Upper lobe of left lung (tissue), 6 donors: ENCODE results near the gene C14orf93. TPM values are rescaled to one million over a fixed set of nuclear protein-coding genes. Genes with fewer than 3 reads are reported as not detected.
"Not testable (repeated sequence)": the region's sequence is repeated elsewhere in the genome, so short reads cannot be mapped to it uniquely, and the experiment has no call there.

ENCODE experiments used
- ATAC-seq, 2 donors: fragments of 200-7000 bp; cut with Tn5 transposase; one replicate each; pipeline ENCODE4 v1.9.1; 2022; ENCODE audit warnings: mild to moderate bottlenecking in 2 of 2, moderate library complexity in 2 of 2; ENCODE audit not compliant: low FRiP score in 2 of 2
- DNase-seq, 2 donors: peaks; one replicate each; pipeline ENCODE4 v3.0.0-alpha.2; 2019 to 2020
- H3K27ac ChIP-seq, 4 donors: fragments of 200-600 bp; sonication (generic); one replicate each; pipeline ENCODE4 v1.5.1; 2016 to 2019
- H3K27me3 ChIP-seq, 4 donors: fragments of 200-600 bp; sonication (generic); one replicate each; pipeline ENCODE4 v1.5.1; 2017 to 2019
- H3K36me3 ChIP-seq, 4 donors: fragments of 200-600 bp; sonication (generic); one replicate each; pipeline ENCODE4 v1.5.1; 2016 to 2019
- H3K4me1 ChIP-seq, 4 donors: fragments of 200-600 bp; sonication (generic); one replicate each; pipeline ENCODE4 v1.5.1; 2018 to 2019
- H3K4me3 ChIP-seq, 4 donors: fragments of 200-600 bp; sonication (generic); one replicate each; pipeline ENCODE4 v1.5.1; 2017 to 2019; ENCODE audit warnings: mild to moderate bottlenecking in 2 of 4, moderate library complexity in 1 of 4
- H3K9me3 ChIP-seq, 4 donors: fragments of 200-600 bp; sonication (generic); one replicate each; pipeline ENCODE4 v1.5.1; 2018 to 2019
- EP300 ChIP-seq, 4 donors: sonication (generic); formaldehyde crosslinking; IDR thresholded peaks; one replicate each; pipeline ENCODE4 v1.5.1; 2017; ENCODE audit warnings: antibody characterized with exemption in 4 of 4, control low read depth in 2 of 4
- POLR2A ChIP-seq, 4 donors: fragments of 450-650 bp; IDR thresholded peaks; one replicate each; pipeline ENCODE4 v1.5.1; 2016 to 2017; ENCODE audit warnings: antibody characterized with exemption in 4 of 4, mild to moderate bottlenecking in 2 of 4
- POLR2AphosphoS5 ChIP-seq, 2 donors: sonication (generic); formaldehyde crosslinking; IDR thresholded peaks; one replicate each; pipeline ENCODE4 v1.5.1; 2017; ENCODE audit warnings: antibody characterized with exemption in 2 of 2
- WGBS, 2 donors: methylation state at CpG; one replicate each; pipeline ENCODE4 v1.1.5; 2017 to 2018; 5-methylcytosine and 5-hydroxymethylcytosine counted together
- total RNA-seq, 6 donors: library from RNA; depleted of rRNA in 4 of 6; stranded (reverse); fragments of >200 nt in 4 of 6; gene quantifications; one replicate each; pipeline versions ENCODE4 v1.1.0 to v1.2.1, GENCODE V29; 2016 to 2021
- TF ChIP-seq, protein P1 (sequence below), 6 experiments: fragments of 450-650 bp in 4 of 6; fragments of 200-600 bp in 2 of 6; sonication (generic) in 2 of 6; IDR thresholded peaks; one replicate each; pipeline ENCODE4 v1.5.1; 2016 to 2019; ENCODE audit warnings: antibody characterized with exemption in 6 of 6
- donor health status: DM: no; HTN: no; CAD: no; lungs with moderate emphysema.
- donor health status: DM: no; HTN: yes; CAD: no; lungs with severe emphysema.

C14orf93 gene
- total RNA-seq, 6 donors from 2014 or later: 7.1 to 12.9 (median 11.4) TPM

DNA sequence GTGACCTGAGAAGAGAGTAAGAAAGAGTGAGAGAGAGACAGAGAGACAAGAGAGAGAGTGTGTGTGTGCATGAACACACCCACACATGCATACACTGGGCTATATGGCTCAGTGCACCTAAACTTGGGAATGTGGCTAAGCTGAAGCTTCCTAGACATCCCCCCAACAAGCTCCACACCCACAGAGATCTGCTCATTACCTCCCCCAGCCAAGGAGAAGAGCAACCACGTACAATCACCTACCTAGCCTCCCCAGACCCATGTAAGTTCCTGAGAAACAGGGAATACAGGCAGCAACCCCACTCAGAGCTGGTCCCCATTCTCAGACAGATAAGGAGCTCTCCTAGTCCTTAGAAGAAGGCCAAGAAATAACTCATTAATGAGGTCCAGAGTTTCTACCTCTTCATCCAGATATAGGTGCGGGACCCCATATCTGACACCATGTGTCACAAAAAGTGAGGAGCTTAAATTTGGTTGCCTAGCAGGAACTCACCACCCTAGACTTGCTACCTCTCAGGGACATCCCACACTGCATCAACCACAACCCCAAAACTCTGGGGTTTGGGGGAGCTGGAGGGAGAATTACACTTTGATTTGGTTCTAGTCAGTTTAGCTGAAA lies 37.5 kb downstream of the C14orf93 start:
- H3K4me1 ChIP-seq: peaks cover 7 to 19% (median 16%) of the 10 kb centered on the region in 4 donors
- no peaks in the 10 kb centered on the region for H3K9me3 ChIP-seq
- no peak overlapping the region for H3K27ac ChIP-seq
- DNase-seq (no peak), ATAC-seq (no peak)
- no peaks in the 10 kb centered on the region for H3K27me3 ChIP-seq
- H3K36me3 ChIP-seq: peaks cover 0 to 4% (median 2%) of the 10 kb centered on the region in 4 donors
- WGBS, 2 donors: 88% methylated on average over 1 to 2 of the region's 2 CpGs
- TF ChIP-seq, protein P1, sequence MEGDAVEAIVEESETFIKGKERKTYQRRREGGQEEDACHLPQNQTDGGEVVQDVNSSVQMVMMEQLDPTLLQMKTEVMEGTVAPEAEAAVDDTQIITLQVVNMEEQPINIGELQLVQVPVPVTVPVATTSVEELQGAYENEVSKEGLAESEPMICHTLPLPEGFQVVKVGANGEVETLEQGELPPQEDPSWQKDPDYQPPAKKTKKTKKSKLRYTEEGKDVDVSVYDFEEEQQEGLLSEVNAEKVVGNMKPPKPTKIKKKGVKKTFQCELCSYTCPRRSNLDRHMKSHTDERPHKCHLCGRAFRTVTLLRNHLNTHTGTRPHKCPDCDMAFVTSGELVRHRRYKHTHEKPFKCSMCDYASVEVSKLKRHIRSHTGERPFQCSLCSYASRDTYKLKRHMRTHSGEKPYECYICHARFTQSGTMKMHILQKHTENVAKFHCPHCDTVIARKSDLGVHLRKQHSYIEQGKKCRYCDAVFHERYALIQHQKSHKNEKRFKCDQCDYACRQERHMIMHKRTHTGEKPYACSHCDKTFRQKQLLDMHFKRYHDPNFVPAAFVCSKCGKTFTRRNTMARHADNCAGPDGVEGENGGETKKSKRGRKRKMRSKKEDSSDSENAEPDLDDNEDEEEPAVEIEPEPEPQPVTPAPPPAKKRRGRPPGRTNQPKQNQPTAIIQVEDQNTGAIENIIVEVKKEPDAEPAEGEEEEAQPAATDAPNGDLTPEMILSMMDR (IDR thresholded peaks at IDR 0.05): no peak
- TF ChIP-seq POLR2A (IDR thresholded peaks at IDR 0.05): no peak
- TF ChIP-seq EP300 (IDR thresholded peaks at IDR 0.05): no peak
- TF ChIP-seq POLR2AphosphoS5 (IDR thresholded peaks at IDR 0.05): no peak
- H3K4me3 ChIP-seq: no peak overlapping the region

DNA sequence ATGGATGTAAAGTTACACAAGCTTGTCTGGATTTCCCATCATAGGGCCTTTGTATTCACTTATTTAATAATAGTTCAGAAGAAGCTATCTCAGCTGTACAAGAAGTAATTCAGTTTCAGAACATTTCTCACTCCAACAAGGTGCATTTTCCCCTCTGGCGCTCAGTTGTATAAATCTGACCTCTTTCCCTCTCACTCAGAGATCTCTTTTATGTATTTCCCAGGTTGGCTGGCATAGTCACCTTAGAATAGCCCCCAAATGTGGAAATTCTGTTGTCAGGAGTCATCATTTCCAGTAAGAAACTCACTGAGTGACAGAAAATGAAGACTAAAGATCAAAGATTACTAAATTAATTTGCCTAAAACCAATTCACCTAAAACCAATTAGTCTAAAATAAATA lies 38.8 kb downstream of the C14orf93 start:
- WGBS, 2 donors: 95 to 97% methylated on average over 1 of the region's 1 CpG
- Histone ChIP-seq H3K27me3 (no peaks in the 10 kb centered on the region), H3K27ac (no peak overlapping the region), H3K4me3 (no peak overlapping the region), H3K9me3 (no peaks in the 10 kb centered on the region), H3K36me3 (peaks cover 0 to 4% (median 2%) of the 10 kb centered on the region in 4 donors), H3K4me1 (peaks cover 0 to 10% (median 3%) of the 10 kb centered on the region in 4 donors)
- ATAC-seq: no peak
- no peak for DNase-seq
- TF ChIP-seq POLR2AphosphoS5 (IDR thresholded peaks at IDR 0.05) (no peak), EP300 (IDR thresholded peaks at IDR 0.05) (no peak), POLR2A (IDR thresholded peaks at IDR 0.05) (no peak)
- TF ChIP-seq, protein P1 (IDR thresholded peaks at IDR 0.05): no peak

DNA sequence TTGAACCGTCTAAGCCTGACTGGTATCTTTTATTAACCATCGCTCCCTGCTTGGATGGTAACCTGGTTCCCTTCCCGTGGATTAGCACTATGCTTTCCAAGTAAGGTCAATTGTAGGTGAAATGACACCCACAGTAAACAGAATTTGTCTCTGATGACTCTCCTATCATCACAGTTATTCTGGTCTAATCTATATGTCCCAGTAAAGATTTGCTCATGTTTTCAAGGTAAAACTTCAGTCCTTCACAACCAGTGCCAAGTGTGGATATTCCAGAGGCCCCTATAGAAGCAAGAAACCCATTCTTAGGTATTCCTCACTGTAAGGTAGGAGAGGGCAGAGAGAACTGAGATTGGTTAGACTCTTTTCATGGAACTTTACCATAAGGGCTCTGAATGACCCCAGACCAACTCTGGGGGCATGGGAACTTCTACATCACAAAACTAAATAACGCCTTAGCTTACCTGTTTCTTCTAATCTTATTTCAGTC lies 43.1 kb downstream of the C14orf93 start:
- no peaks in the 10 kb centered on the region for H3K9me3 ChIP-seq
- H3K36me3 ChIP-seq: no peaks in the 10 kb centered on the region
- H3K27ac ChIP-seq: no peak overlapping the region
- TF ChIP-seq POLR2A (IDR thresholded peaks at IDR 0.05): no peak
- no peak for TF ChIP-seq EP300 (IDR thresholded peaks at IDR 0.05)
- TF ChIP-seq, protein P1 (IDR thresholded peaks at IDR 0.05): no peak
- no peak for TF ChIP-seq POLR2AphosphoS5 (IDR thresholded peaks at IDR 0.05)
- 64 to 69% methylated on average over 4 of the region's 4 CpGs for WGBS, 2 donors
- no peaks in the 10 kb centered on the region for H3K27me3 ChIP-seq
- H3K4me1 ChIP-seq: no peaks in the 10 kb centered on the region
- H3K4me3 ChIP-seq: no peak overlapping the region
- no peak for DNase-seq
- no peak for ATAC-seq

DNA sequence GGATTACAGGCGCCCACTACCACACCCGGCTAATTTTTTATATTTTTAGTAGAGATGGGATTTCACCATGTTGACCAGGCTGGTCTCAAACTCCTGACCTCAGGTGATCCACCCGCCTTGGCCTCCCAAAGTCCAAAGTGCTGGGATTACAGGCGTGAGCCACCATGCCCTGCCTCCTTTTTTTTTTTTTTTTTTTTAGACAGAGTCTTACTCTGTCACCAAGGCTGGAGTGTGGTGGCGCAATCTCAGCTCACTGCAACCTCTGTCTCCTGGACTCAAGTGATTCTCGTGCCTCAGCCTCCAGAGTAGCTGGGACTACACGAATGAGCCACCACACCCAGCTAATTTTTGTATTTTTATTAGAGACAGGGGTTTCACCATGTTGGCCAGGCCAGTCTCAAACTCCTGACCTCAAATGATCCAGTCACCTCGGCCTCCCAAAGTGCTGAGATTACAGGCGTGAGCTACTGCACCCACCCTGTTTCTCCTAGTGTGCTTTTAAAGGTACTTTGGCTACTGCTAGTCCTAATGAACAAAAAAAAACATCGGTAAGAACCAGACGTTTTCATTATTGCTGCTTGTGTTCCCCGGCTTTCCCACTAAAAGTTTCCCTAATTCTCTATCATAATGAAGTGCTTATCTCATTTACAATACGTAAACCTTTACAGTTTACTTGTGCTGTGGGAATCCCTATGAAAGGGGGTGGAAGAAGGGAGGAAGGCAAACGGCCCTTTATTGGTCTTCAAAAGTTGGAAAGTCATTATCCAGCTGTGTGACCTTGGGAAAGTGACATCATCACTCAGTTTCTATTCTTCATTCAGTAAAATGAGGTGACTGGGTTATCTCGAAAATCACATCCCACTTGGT lies 43.8 kb downstream of the C14orf93 start:
- peak in 1 of 2 donors; percentile 60 for DNase-seq
- not testable (repeated sequence) for ATAC-seq, H3K36me3 ChIP-seq, H3K4me1 ChIP-seq, H3K9me3 ChIP-seq, H3K27me3 ChIP-seq, H3K4me3 ChIP-seq, H3K27ac ChIP-seq
- 71 to 74% methylated on average over 14 to 15 of the region's 15 CpGs for WGBS, 2 donors

DNA sequence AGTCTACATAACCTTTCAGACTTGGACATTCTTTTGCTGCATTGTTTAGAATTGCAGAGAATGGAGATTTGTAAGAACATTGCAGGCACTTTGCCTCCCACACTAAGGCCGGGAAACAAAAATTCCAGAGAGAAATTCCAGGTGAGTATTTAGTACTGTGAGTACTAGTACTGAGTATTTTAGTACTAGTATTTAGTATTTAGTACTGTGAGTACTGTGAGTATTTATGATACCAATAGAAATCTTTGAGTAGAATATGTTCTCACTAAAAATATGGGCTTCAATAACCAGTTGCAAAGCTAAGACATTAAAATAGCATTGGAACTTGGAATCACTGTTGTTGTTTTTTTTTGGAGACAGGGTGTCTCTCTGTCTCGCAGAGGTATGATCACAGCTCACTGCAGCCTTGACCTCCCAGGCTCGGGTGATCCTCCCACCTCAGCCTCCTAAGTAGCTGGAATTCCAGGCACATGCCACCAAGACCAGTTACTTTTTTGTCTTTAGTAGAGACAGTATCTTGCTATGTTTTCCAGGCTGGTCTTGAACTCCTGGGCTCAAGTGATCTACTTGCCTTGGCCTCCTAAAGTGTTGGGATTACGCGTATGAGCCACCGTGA lies 47.8 kb downstream of the C14orf93 start:
- Histone ChIP-seq H3K9me3 (no peaks in the 10 kb centered on the region), H3K27me3 (no peaks in the 10 kb centered on the region), H3K4me3 (no peak overlapping the region), H3K27ac (no peak overlapping the region), H3K36me3 (no peaks in the 10 kb centered on the region), H3K4me1 (peaks cover 2 to 5% (median 3%) of the 10 kb centered on the region in 4 donors)
- TF ChIP-seq POLR2A (IDR thresholded peaks at IDR 0.05): no peak
- TF ChIP-seq, protein P1 (IDR thresholded peaks at IDR 0.05): no peak
- TF ChIP-seq EP300 (IDR thresholded peaks at IDR 0.05): no peak
- no peak for TF ChIP-seq POLR2AphosphoS5 (IDR thresholded peaks at IDR 0.05)
- 93 to 96% methylated on average over 6 of the region's 6 CpGs for WGBS, 2 donors
- DNase-seq (no peak), ATAC-seq (no peak)
